ENCODE results near the gene SFXN5.

GRCh38 chr2:72974436-72974754 lies 97.1 kb downstream of the SFXN5 start:
- TF ChIP-seq POLR2A (IDR thresholded peaks at IDR 0.05; ENCODE audit: low read depth, low read length) (no peak), POLR2AphosphoS5 (IDR thresholded peaks at IDR 0.05; ENCODE audit: insufficient read depth, low read depth, low read length) (no peak), CTCF (IDR thresholded peaks at IDR 0.05; ENCODE audit: extremely low read depth in 1 of 2, insufficient read depth in 1 of 2, low read depth in 1 of 2, low read length in 2 of 2) (no peak), MAX (IDR thresholded peaks at IDR 0.05; ENCODE audit: insufficient read depth, insufficient read length) (no peak)
